NCI-H146 treated with DMSO at 0.1 percent for 48 hours (cell line): ENCODE results near the gene ASCC1.
"Not testable (repeated sequence)": the region's sequence is repeated elsewhere in the genome, so short reads cannot be mapped to it uniquely, and the experiment has no call there.

Experiments
- DNase-seq: peaks from one replicate; lab custom pipeline; 2025; ENCODE audit not compliant: unreplicated experiment; lab: John Stamatoyannopoulos, UW

ASCC1 gene

GRCh38 chr10:72133517-72133916 is 82.6 kb downstream of the ASCC1 start:
- no peak for DNase-seq

GRCh38 chr10:72132854-72133253 is 83.2 kb downstream of the ASCC1 start:
- DNase-seq: no peak

- DNase-seq: no peak
Measured at GRCh38 chr10:72127571-72127970, 88.5 kb downstream of the ASCC1 start.

GRCh38 chr10:72126872-72127232 is 89.2 kb downstream of the ASCC1 start:
- no peak for DNase-seq

- DNase-seq: peak; percentile 17
Measured at GRCh38 chr10:72126184-72126871, 89.7 kb downstream of the ASCC1 start.

GRCh38 chr10:72124989-72125388 is 91.1 kb downstream of the ASCC1 start:
- no peak for DNase-seq

GRCh38 chr10:72124381-72124780 is 91.7 kb downstream of the ASCC1 start:
- no peak for DNase-seq

GRCh38 chr10:72123616-72124015 is 92.5 kb downstream of the ASCC1 start:
- DNase-seq: no peak

GRCh38 chr10:72122221-72122620 is 93.9 kb downstream of the ASCC1 start:
- DNase-seq: no peak

GRCh38 chr10:72121389-72121788 is 94.7 kb downstream of the ASCC1 start:
- DNase-seq: no peak

- no peak for DNase-seq
Measured at GRCh38 chr10:72116372-72116771, 99.7 kb downstream of the ASCC1 start.

GRCh38 chr10:72114706-72115450 is 101.2 kb downstream of the ASCC1 start:
- DNase-seq: no peak

GRCh38 chr10:72110673-72111401 is 105.2 kb downstream of the ASCC1 start:
- DNase-seq: no peak

- DNase-seq: no peak
Measured at GRCh38 chr10:72109636-72110157, 106.4 kb downstream of the ASCC1 start.

- no peak for DNase-seq
Measured at GRCh38 chr10:72108830-72109635, 107.0 kb downstream of the ASCC1 start.

- DNase-seq: not testable (repeated sequence)
Measured at GRCh38 chr10:72108004-72108370, 108.1 kb downstream of the ASCC1 start.

GRCh38 chr10:72107325-72108003 is 108.6 kb downstream of the ASCC1 start:
- no peak for DNase-seq

- no peak for DNase-seq
Measured at GRCh38 chr10:72106896-72107295, 109.2 kb downstream of the ASCC1 start.

- DNase-seq: no peak
Measured at GRCh38 chr10:72106154-72106849, 109.8 kb downstream of the ASCC1 start.

GRCh38 chr10:72105710-72106109 is 110.4 kb downstream of the ASCC1 start:
- DNase-seq: no peak
